Astrocyte of the spinal cord (primary cell): ENCODE measurements around the gene CACNA1S.

Experiments
- DNase-seq: peaks from one replicate; pipeline ENCODE4 v3.0.0; 2011; ENCODE audit warnings: low read depth, low spot score
- H3K4me3 ChIP-seq: 2 replicates; pipeline ENCODE4 v1.5.1; 2011; ENCODE audit warnings: low read depth, mild to moderate bottlenecking, low read length, moderate library complexity
- in situ Hi-C: cut with HindIII; loops from 2 replicates; pipeline ENCODE4 v1.10.0; 2017; ENCODE audit warnings: low sequenced_read_pairs
- TF ChIP-seq, protein P1 (sequence below): IDR thresholded peaks from 2 replicates; pipeline ENCODE4 v1.5.1; 2012; ENCODE audit warnings: low read depth, mild to moderate bottlenecking, low read length, inconsistent platforms

Gene CACNA1S

GRCh38 chr1:201044119-201044518, 68.1 kb downstream of the CACNA1S start:
- in situ Hi-C loops = no loop called here
- TF ChIP-seq, protein P1, sequence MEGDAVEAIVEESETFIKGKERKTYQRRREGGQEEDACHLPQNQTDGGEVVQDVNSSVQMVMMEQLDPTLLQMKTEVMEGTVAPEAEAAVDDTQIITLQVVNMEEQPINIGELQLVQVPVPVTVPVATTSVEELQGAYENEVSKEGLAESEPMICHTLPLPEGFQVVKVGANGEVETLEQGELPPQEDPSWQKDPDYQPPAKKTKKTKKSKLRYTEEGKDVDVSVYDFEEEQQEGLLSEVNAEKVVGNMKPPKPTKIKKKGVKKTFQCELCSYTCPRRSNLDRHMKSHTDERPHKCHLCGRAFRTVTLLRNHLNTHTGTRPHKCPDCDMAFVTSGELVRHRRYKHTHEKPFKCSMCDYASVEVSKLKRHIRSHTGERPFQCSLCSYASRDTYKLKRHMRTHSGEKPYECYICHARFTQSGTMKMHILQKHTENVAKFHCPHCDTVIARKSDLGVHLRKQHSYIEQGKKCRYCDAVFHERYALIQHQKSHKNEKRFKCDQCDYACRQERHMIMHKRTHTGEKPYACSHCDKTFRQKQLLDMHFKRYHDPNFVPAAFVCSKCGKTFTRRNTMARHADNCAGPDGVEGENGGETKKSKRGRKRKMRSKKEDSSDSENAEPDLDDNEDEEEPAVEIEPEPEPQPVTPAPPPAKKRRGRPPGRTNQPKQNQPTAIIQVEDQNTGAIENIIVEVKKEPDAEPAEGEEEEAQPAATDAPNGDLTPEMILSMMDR = no peak
- no peak for DNase-seq
- H3K4me3 ChIP-seq = no peak overlapping the region

GRCh38 chr1:201042779-201043461, 69.3 kb downstream of the CACNA1S start:
- in situ Hi-C loops = no loop called here
- no peak overlapping the region for H3K4me3 ChIP-seq
- peak; percentile 72 for DNase-seq
- TF ChIP-seq, protein P1 = peak; percentile 91

GRCh38 chr1:201041011-201041410, 71.2 kb downstream of the CACNA1S start:
- DNase-seq = no peak
- H3K4me3 ChIP-seq = no peak overlapping the region
- in situ Hi-C loops = no loop called here
- TF ChIP-seq, protein P1 = no peak

DNA sequence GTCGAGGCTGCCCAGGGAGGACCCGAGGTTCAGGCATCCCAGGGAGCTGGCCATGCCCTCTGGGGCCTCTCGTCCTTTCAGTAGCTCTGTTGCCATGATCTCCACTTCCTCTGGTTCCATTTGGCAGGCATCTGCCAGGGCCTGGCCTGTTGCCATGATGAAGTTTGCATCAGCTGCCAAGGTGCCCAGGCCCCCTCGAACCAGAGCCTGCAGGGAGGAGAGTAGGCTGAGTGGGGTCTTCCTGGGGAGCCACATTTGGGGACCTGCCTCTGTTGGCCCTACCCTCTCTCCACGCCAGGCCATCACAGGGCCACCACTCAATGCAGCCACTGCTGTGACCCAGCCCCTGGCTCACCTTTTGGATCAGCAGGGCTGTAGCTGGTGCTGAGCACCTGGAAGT, 72.3 kb downstream of the CACNA1S start:
- TF ChIP-seq, protein P1 = no peak
- H3K4me3 ChIP-seq = no peak overlapping the region
- DNase-seq = no peak
- in situ Hi-C loops = no loop called here

- in situ Hi-C loops = no loop called here
- no peak overlapping the region for H3K4me3 ChIP-seq
- DNase-seq = no peak
- TF ChIP-seq, protein P1 = no peak
Observed at GRCh38 chr1:201039418-201039817, 72.8 kb downstream of the CACNA1S start.

- in situ Hi-C loops = no loop called here
- no peak for DNase-seq
- TF ChIP-seq, protein P1 = no peak
Observed at GRCh38 chr1:201038186-201038876, 73.9 kb downstream of the CACNA1S start.

More at GRCh38 chr1:201038186-201038876, 73.9 kb downstream of the CACNA1S start:
- no peak overlapping the region for H3K4me3 ChIP-seq
